DOHH2 (cell line): Measurements from ENCODE around the gene MCM6.
"Not testable (repeated sequence)": the region's sequence is repeated elsewhere in the genome, so short reads cannot be mapped to it uniquely, and the experiment has no call there.

Experiments
- H3F3A ChIP-seq: fragments of 200-600 bp; sonication (generic), shearing (Covaris generic); 2 replicates; pipeline ENCODE4 v1.6.0; 2016; ENCODE audit warnings: antibody characterized with exemption, mild to moderate bottlenecking; ENCODE audit not compliant: control insufficient read depth, insufficient read depth
- H3K27ac ChIP-seq: fragments of 200-600 bp; sonication (generic); 2 replicates; pipeline ENCODE4 v1.5.1; 2014; ENCODE audit warnings: low read depth, mild to moderate bottlenecking, low read length, moderate library complexity
- H3K27me3 ChIP-seq: fragments of 200-600 bp; sonication (generic); 2 replicates; pipeline ENCODE4 v1.6.1; 2014; ENCODE audit warnings: mild to moderate bottlenecking, low read length, mixed read lengths; ENCODE audit not compliant: control insufficient read depth
- H3K36me3 ChIP-seq: fragments of 200-600 bp; sonication (generic); 2 replicates; pipeline ENCODE4 v1.6.1; 2014; ENCODE audit warnings: mild to moderate bottlenecking, low read length, moderate library complexity, mixed read lengths; ENCODE audit not compliant: control insufficient read depth
- H3K4me1 ChIP-seq: fragments of 200-600 bp; sonication (generic); 2 replicates; pipeline ENCODE4 v1.6.1; 2014; ENCODE audit warnings: mild to moderate bottlenecking, low read length, mixed read lengths; ENCODE audit not compliant: control insufficient read depth
- H3K4me2 ChIP-seq: fragments of 200-600 bp; sonication (generic); 2 replicates; pipeline ENCODE4 v1.6.0; 2014; ENCODE audit warnings: mild to moderate bottlenecking, low read length, moderate library complexity
- H3K4me3 ChIP-seq: fragments of 200-600 bp; sonication (generic); 2 replicates; pipeline ENCODE4 v1.5.1; 2014; ENCODE audit warnings: mild to moderate bottlenecking, low read length, mixed read lengths
- H3K79me2 ChIP-seq: fragments of 200-600 bp; sonication (generic); 2 replicates; pipeline ENCODE4 v1.6.1; 2014; ENCODE audit warnings: mild to moderate bottlenecking, low read length, mixed read lengths; ENCODE audit not compliant: control insufficient read depth
- H3K9me2 ChIP-seq: fragments of 200-600 bp; sonication (generic); replicated peaks from 2 replicates; pipeline ENCODE4 v1.6.1; 2014; ENCODE audit warnings: mild to moderate bottlenecking, low read length, mixed read lengths; ENCODE audit not compliant: control insufficient read depth
- H3K9me3 ChIP-seq: fragments of 200-600 bp; sonication (generic); 2 replicates; pipeline ENCODE4 v1.6.1; 2014; ENCODE audit warnings: antibody characterized with exemption, low read length, mixed read lengths; ENCODE audit not compliant: control insufficient read depth, insufficient read depth
- H4K20me1 ChIP-seq: fragments of 200-600 bp; sonication (generic); 2 replicates; pipeline ENCODE4 v1.6.0; 2014; ENCODE audit warnings: low read depth, mild to moderate bottlenecking, antibody characterized with exemption, low read length, moderate library complexity; ENCODE audit not compliant: control insufficient read depth, insufficient read depth
- EZH2phosphoT487 ChIP-seq: fragments of 200-600 bp; sonication (generic); IDR thresholded peaks from 2 replicates; pipeline ENCODE4 v1.6.1; 2017; ENCODE audit warnings: borderline replicate concordance, mild to moderate bottlenecking, antibody characterized with exemption, low read length, moderate library complexity, mixed read lengths
- TF ChIP-seq, protein P1 (sequence below): fragments of 200-600 bp; sonication (generic); IDR thresholded peaks from one replicate; pipeline ENCODE4 v1.5.1; 2014; ENCODE audit warnings: antibody characterized with exemption, mild to moderate bottlenecking, low read depth, low read length; ENCODE audit not compliant: poor library complexity, severe bottlenecking

MCM6 gene

GRCh38 chr2:135882415-135882814, 6.2 kb upstream of the MCM6 start:
- Histone ChIP-seq H3K79me2 (no peaks in the 10 kb centered on the region), H3K27ac (no peak overlapping the region), H3F3A (no peaks in the 10 kb centered on the region), H3K4me1 (no peaks in the 10 kb centered on the region), H3K9me2 (no peaks in the 10 kb centered on the region), H3K4me3 (no peak overlapping the region), H4K20me1 (no peaks in the 10 kb centered on the region), H3K9me3 (no peaks in the 10 kb centered on the region), H3K36me3 (no peaks in the 10 kb centered on the region), H3K27me3 (no peaks in the 10 kb centered on the region), H3K4me2 (no peak overlapping the region)
- TF ChIP-seq, protein P1, sequence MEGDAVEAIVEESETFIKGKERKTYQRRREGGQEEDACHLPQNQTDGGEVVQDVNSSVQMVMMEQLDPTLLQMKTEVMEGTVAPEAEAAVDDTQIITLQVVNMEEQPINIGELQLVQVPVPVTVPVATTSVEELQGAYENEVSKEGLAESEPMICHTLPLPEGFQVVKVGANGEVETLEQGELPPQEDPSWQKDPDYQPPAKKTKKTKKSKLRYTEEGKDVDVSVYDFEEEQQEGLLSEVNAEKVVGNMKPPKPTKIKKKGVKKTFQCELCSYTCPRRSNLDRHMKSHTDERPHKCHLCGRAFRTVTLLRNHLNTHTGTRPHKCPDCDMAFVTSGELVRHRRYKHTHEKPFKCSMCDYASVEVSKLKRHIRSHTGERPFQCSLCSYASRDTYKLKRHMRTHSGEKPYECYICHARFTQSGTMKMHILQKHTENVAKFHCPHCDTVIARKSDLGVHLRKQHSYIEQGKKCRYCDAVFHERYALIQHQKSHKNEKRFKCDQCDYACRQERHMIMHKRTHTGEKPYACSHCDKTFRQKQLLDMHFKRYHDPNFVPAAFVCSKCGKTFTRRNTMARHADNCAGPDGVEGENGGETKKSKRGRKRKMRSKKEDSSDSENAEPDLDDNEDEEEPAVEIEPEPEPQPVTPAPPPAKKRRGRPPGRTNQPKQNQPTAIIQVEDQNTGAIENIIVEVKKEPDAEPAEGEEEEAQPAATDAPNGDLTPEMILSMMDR = no peak
- TF ChIP-seq EZH2phosphoT487 = no peak

DNA sequence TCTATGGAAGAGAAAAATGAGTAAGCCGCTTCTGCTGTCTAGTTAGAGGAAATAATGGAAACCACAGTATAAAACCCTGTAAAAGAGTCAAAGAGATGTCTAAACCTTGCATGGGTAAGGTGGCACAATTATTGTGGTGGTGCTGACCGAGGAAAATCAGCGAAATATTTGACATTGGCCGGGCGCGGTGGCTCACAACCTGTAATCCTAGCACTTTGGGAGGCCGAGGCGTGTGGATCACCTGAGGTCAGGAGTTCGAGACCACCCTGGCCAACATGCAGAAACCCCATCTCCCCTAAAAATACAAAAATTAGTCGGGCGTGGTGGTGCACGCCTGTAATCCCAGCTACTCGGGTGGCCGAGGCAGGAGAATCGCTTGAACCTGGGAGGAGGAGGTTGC, 527 bp upstream of the MCM6 start:
- Histone ChIP-seq H3K4me3 (peak overlapping the region; percentile 93), H3K4me1 (peaks cover 35% of the 10 kb centered on the region), H4K20me1 (peaks cover 24% of the 10 kb centered on the region), H3K4me2 (peak overlapping the region; percentile 92), H3K36me3 (peaks cover 44% of the 10 kb centered on the region), H3K27ac (peak overlapping the region; percentile 66), H3K79me2 (peaks cover 48% of the 10 kb centered on the region)
- H3K9me2 ChIP-seq, H3F3A ChIP-seq, H3K9me3 ChIP-seq, H3K27me3 ChIP-seq: not testable (repeated sequence)

DNA sequence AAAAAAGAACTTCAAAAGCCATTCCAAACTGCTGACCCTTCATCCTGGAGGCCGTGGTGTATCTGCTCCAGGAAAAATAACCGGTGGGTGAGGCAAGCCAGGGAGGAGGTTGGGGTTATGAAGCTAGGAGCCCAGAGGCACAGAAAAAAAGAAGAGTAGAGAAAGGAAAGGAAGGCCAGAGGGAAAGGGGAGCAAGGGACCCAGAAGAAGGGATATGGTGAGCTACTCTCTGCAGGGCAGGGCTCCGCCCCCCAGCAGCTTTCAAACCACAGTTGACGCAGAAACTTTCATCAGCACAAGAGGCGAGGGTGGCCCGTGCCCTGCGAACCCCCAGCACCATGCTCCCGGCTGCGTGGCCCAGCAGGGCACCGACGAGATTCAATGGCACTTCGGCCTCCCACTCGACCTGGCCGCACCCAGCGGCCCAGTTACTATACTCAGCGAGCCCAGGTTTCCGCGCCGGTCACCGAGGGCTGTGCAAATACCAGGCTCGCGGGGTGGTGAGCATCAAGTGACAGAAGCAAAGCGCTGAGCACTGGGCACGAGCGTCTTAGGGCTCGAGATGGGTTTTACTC, 665 bp downstream of the MCM6 start:
- Histone ChIP-seq H3K4me1 (peaks cover 35% of the 10 kb centered on the region), H3K27ac (peak overlapping the region; percentile 66), H3K36me3 (peaks cover 56% of the 10 kb centered on the region), H3K79me2 (peaks cover 60% of the 10 kb centered on the region), H3F3A (no peaks in the 10 kb centered on the region), H3K4me2 (peak overlapping the region; percentile 92), H3K9me2 (no peaks in the 10 kb centered on the region), H3K4me3 (peak overlapping the region; percentile 93), H4K20me1 (peaks cover 24% of the 10 kb centered on the region), H3K27me3 (no peaks in the 10 kb centered on the region), H3K9me3 (no peaks in the 10 kb centered on the region)
- no peak for TF ChIP-seq EZH2phosphoT487

- Histone ChIP-seq H3K4me2 (peak overlapping the region; percentile 92), H3K27me3 (no peaks in the 10 kb centered on the region), H3K9me3 (no peaks in the 10 kb centered on the region), H3K79me2 (peaks cover 67% of the 10 kb centered on the region), H3F3A (peaks cover 2% of the 10 kb centered on the region; the same call in 1 of the 2 replicates), H3K4me3 (peak overlapping the region; percentile 93), H4K20me1 (peaks cover 24% of the 10 kb centered on the region), H3K4me1 (peaks cover 35% of the 10 kb centered on the region), H3K36me3 (peaks cover 63% of the 10 kb centered on the region), H3K27ac (no peak overlapping the region), H3K9me2 (no peaks in the 10 kb centered on the region)
- no peak for TF ChIP-seq EZH2phosphoT487
- TF ChIP-seq, protein P1 = no peak
These were observed 1.4 kb downstream of the MCM6 start for GRCh38 chr2:135874777-135875365.
